PC-9 (cell line): ENCODE measurements around the gene MRPS34. TPM values are rescaled to one million over a fixed set of nuclear protein-coding genes. Genes with fewer than 3 reads are reported as not detected.
A peak's percentile ranks its signal among the peaks of the same experiment; 100 is the strongest.

Experiments used
- BruUV-seq: library from RNA; stranded (reverse); fragments of 400-500 nt; replicated peaks from 2 replicates; lab custom pipeline; 2021; lab: Mats Ljungman, UMichigan
- CTCF ChIA-PET: fragments of 300-600 bp; sonication (Branson Sonifier 250); formaldehyde crosslinking; loops from one replicate; lab custom pipeline; 2022; ENCODE audit warnings: antibody characterized with exemption; lab: Charles Lee
- POLR2A ChIA-PET: fragments of 300-600 bp; sonication (Branson Sonifier 250); formaldehyde crosslinking; loops from one replicate; lab custom pipeline; 2022; ENCODE audit warnings: antibody characterized with exemption; ENCODE audit not compliant: unreplicated experiment; lab: Charles Lee
- DNase-seq, 2 experiments: peaks; one replicate each; pipeline versions ENCODE4 v3.0.0 to v3.0.0-alpha.2; 2015 to 2022; ENCODE audit warnings: mixed read lengths in 1 of 2
- H2AFZ ChIP-seq: fragments of 200-600 bp; sonication (generic); 2 replicates; pipeline ENCODE4 v1.8.1; 2017; ENCODE audit warnings: antibody characterized with exemption
- H3F3A ChIP-seq: fragments of 200-600 bp; sonication (generic); 2 replicates; pipeline ENCODE4 v1.8.1; 2017; ENCODE audit warnings: antibody characterized with exemption, mild to moderate bottlenecking, low read depth; ENCODE audit not compliant: insufficient read depth
- H3K27ac ChIP-seq: fragments of 200-600 bp; sonication (generic); 2 replicates; pipeline ENCODE4 v1.6.1; 2016; ENCODE audit warnings: mixed run types
- H3K27me3 ChIP-seq: fragments of 200-600 bp; sonication (generic); 2 replicates; pipeline ENCODE4 v1.6.1; 2016; ENCODE audit warnings: low read depth, mixed run types; ENCODE audit not compliant: insufficient read depth
- H3K36me3 ChIP-seq: fragments of 200-600 bp; sonication (generic); 2 replicates; pipeline ENCODE4 v1.6.1; 2016; ENCODE audit warnings: low read depth, mixed run types
- H3K4me1 ChIP-seq: fragments of 200-600 bp; sonication (generic); replicated peaks from 2 replicates; pipeline ENCODE4 v1.6.1; 2016; ENCODE audit warnings: mixed run types; ENCODE audit not compliant: insufficient read depth
- H3K4me2 ChIP-seq: fragments of 200-600 bp; sonication (generic); 2 replicates; pipeline ENCODE4 v1.6.1; 2017; ENCODE audit warnings: mixed run types
- H3K4me3 ChIP-seq: fragments of 200-600 bp; sonication (generic); 2 replicates; pipeline ENCODE4 v1.6.1; 2016; ENCODE audit warnings: mixed run types
- H3K79me2 ChIP-seq: fragments of 200-600 bp; sonication (generic); 2 replicates; pipeline ENCODE4 v1.6.1; 2017; ENCODE audit warnings: low read depth, mixed run types
- H3K9me2 ChIP-seq: fragments of 200-600 bp; sonication (generic); 2 replicates; pipeline ENCODE4 v1.8.1; 2017; ENCODE audit warnings: mild to moderate bottlenecking; ENCODE audit not compliant: insufficient read depth
- H3K9me3 ChIP-seq: fragments of 200-600 bp; sonication (generic); 2 replicates; pipeline ENCODE4 v1.8.1; 2016; ENCODE audit warnings: low read depth; ENCODE audit not compliant: insufficient read depth
- H4K20me1 ChIP-seq: fragments of 200-600 bp; sonication (generic); 2 replicates; pipeline ENCODE4 v1.8.1; 2017; ENCODE audit not compliant: insufficient read depth
- EZH2 ChIP-seq: fragments of 200-600 bp; sonication (generic); IDR thresholded peaks from 2 replicates; pipeline ENCODE4 v1.8.0; 2017; ENCODE audit warnings: antibody characterized with exemption, low read depth
- intact Hi-C: fragments of 100-400 bp; cut with micrococcal nuclease; formaldehyde crosslinking; loops from one replicate; pipeline ENCODE4 v1.10.0; 2022; ENCODE audit not compliant: unreplicated experiment
- total RNA-seq: library from RNA; stranded (reverse); gene quantifications from 2 replicates; pipeline ENCODE4 v1.2.3, GENCODE V29; 2021
- TF ChIP-seq, protein P1 (sequence below): fragments of 200-600 bp; sonication (generic); conservative IDR thresholded peaks from 2 replicates; pipeline ENCODE4 v1.6.1; 2017; ENCODE audit warnings: mixed run types, antibody characterized with exemption, mild to moderate bottlenecking, moderate library complexity

MRPS34 gene
- total RNA-seq, 1 experiment from 2014 or later = 201 TPM

GRCh38 chr16:1781254-1781653 is 8.3 kb upstream of the MRPS34 start:
- Histone ChIP-seq H3K4me2 (peak overlapping the region; percentile 91), H3F3A (peaks cover 29% of the 10 kb centered on the region), H3K79me2 (peaks cover 51% of the 10 kb centered on the region), H4K20me1 (peaks cover 47% of the 10 kb centered on the region), H3K27me3 (no peaks in the 10 kb centered on the region), H3K9me2 (no peaks in the 10 kb centered on the region), H3K27ac (peak overlapping the region; percentile 50; the same call in 1 of the 2 replicates), H3K4me1 (peaks cover 15% of the 10 kb centered on the region), H2AFZ (no peak overlapping the region), H3K9me3 (no peaks in the 10 kb centered on the region), H3K4me3 (peak overlapping the region; percentile 93), H3K36me3 (0 out of 2 replicates have a peak, but pooled peaks cover 8% of the 10 kb centered on the region)
- BruUV-seq = no TSS peak
- CTCF ChIA-PET = no interaction called here
- DNase-seq = no peak
- POLR2A ChIA-PET = interaction anchor here (0.6 to 0.7 kb wide), 2 partner anchors 60 to 415 kb away, joined by 4 to 5 read pairs; no protein-coding TSS in a partner anchor
- no peak for TF ChIP-seq EZH2
- TF ChIP-seq, protein P1, sequence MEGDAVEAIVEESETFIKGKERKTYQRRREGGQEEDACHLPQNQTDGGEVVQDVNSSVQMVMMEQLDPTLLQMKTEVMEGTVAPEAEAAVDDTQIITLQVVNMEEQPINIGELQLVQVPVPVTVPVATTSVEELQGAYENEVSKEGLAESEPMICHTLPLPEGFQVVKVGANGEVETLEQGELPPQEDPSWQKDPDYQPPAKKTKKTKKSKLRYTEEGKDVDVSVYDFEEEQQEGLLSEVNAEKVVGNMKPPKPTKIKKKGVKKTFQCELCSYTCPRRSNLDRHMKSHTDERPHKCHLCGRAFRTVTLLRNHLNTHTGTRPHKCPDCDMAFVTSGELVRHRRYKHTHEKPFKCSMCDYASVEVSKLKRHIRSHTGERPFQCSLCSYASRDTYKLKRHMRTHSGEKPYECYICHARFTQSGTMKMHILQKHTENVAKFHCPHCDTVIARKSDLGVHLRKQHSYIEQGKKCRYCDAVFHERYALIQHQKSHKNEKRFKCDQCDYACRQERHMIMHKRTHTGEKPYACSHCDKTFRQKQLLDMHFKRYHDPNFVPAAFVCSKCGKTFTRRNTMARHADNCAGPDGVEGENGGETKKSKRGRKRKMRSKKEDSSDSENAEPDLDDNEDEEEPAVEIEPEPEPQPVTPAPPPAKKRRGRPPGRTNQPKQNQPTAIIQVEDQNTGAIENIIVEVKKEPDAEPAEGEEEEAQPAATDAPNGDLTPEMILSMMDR = no peak
- intact Hi-C loops = loop anchor here (5.0 kb wide), 2 partner anchors 161 to 371 kb away; partner anchors contain the start of gene MSRB1

DNA sequence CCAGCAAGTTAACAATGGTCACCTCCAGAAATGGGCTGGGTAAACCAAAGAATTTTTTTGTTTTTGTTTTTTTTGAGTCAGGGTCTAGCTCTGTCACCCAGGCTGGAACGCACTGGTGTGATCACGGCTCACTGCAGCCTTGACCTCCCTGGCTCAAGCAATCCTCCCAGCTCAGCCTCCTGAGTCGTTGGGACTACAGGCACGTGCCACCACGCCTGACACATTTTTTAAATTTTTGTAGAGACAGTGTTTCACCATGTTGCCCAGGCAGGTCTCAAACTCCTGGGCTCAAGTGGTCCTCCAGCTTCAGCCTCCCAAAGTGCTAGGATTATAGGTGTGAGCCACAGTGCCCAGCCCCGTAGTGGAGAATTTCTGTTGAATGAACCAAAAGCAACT is 7.7 kb upstream of the MRPS34 start:
- H3K4me3 ChIP-seq = peak overlapping the region; percentile 93; the same call in 1 of the 2 replicates
- H2AFZ ChIP-seq = no peak overlapping the region
- H3K27me3 ChIP-seq = no peaks in the 10 kb centered on the region
- peaks cover 48% of the 10 kb centered on the region for H3K79me2 ChIP-seq
- intact Hi-C loops = loop anchor here (5.0 kb wide), 2 partner anchors 162 to 372 kb away; partner anchors contain the start of gene MSRB1
- H3F3A ChIP-seq = peaks cover 29% of the 10 kb centered on the region
- H4K20me1 ChIP-seq = peaks cover 43% of the 10 kb centered on the region
- no peaks in the 10 kb centered on the region for H3K9me3 ChIP-seq
- no peak for TF ChIP-seq EZH2
- TF ChIP-seq, protein P1 = no peak
- TSS peak; percentile 34 for BruUV-seq
- H3K4me2 ChIP-seq = peak overlapping the region; percentile 91
- no peak for DNase-seq
- peaks cover 15% of the 10 kb centered on the region for H3K4me1 ChIP-seq
- no peak overlapping the region for H3K27ac ChIP-seq
- H3K9me2 ChIP-seq = no peaks in the 10 kb centered on the region
- CTCF ChIA-PET = interaction anchor here (0.6 kb wide), 1 partner anchor 103 kb away, joined by 4 read pairs; the partner anchor contains the start of gene JPT2
- H3K36me3 ChIP-seq = 0 out of 2 replicates have a peak, but pooled peaks cover 8% of the 10 kb centered on the region
- POLR2A ChIA-PET = interaction anchor here (0.6 kb wide), 1 partner anchor 61 kb away, joined by 5 read pairs; no protein-coding TSS in a partner anchor

GRCh38 chr16:1779741-1780676 is 7.1 kb upstream of the MRPS34 start:
- DNase-seq = no peak
- POLR2A ChIA-PET = interaction anchor here (0.6 kb wide), 1 partner anchor 129 kb away, joined by 3 read pairs; no protein-coding TSS in a partner anchor
- Histone ChIP-seq H3K9me2 (no peaks in the 10 kb centered on the region), H4K20me1 (peaks cover 42% of the 10 kb centered on the region), H3K4me3 (peak overlapping the region; percentile 21; the same call in 1 of the 2 replicates), H3K27ac (no peak overlapping the region), H3K4me2 (no peak overlapping the region), H3K36me3 (0 out of 2 replicates have a peak, but pooled peaks cover 8% of the 10 kb centered on the region), H3K9me3 (no peaks in the 10 kb centered on the region), H3K4me1 (peaks cover 17% of the 10 kb centered on the region), H3F3A (peaks cover 29% of the 10 kb centered on the region), H3K79me2 (peaks cover 48% of the 10 kb centered on the region), H3K27me3 (no peaks in the 10 kb centered on the region), H2AFZ (no peak overlapping the region)
- CTCF ChIA-PET = interaction anchor here (0.6 kb wide), 1 partner anchor 102 kb away, joined by 4 read pairs; the partner anchor contains the start of gene JPT2
- intact Hi-C loops = loop anchor here (5.0 kb wide), 2 partner anchors 162 to 372 kb away; partner anchors contain the start of gene MSRB1
- BruUV-seq = no TSS peak
- TF ChIP-seq, protein P1 = no peak
- TF ChIP-seq EZH2 = no peak
